K562 (cell line): ENCODE measurements around the gene TRIM65. TPM values are rescaled to one million over a fixed set of nuclear protein-coding genes. Genes with fewer than 3 reads are reported as not detected.

Source experiments
- ATAC-seq: fragments of 200-7000 bp; cut with Tn5 transposase; 3 replicates; pipeline ENCODE4 v1.9.1; 2020; ENCODE audit warnings: moderate library complexity
- BruUV-seq: library from RNA; stranded (reverse); fragments of 400-500 nt; replicated peaks from 2 replicates; lab custom pipeline; 2021; lab: Mats Ljungman, UMichigan
- CTCF ChIA-PET: fragments of 300-600 bp; formaldehyde crosslinking; extraction: SDS; loops from one replicate; lab custom pipeline; 2021; ENCODE audit warnings: low intra/inter-chr PET ratio; lab: Yijun Ruan, JAX
- POLR2A ChIA-PET: fragments of 300-600, 350-650 bp; sonication (Branson Sonifier 250); formaldehyde crosslinking; extraction: SDS; loops from one replicate; lab custom pipeline; 2021; ENCODE audit warnings: antibody characterized with exemption, inconsistent platforms; lab: Yijun Ruan, JAX
- DNase-seq, 4 experiments: peaks; one replicate each; pipeline versions ENCODE4 v3.0.0 to v3.0.0-alpha.2; 2011 to 2018; ENCODE audit warnings: low spot score in 3 of 4, mixed read lengths in 3 of 4; ENCODE audit errors: extremely low read depth in 1 of 4
- FAIRE-seq: peaks from 2 replicates; lab custom pipeline; 2011; peaks lifted over from hg19 to GRCh38; lab: Jason Lieb, UNC
- H2AFZ ChIP-seq: 2 replicates; pipeline ENCODE4 v1.6.0; 2011; ENCODE audit warnings: low read depth, low read length, control low read depth, inconsistent platforms
- H3K27ac ChIP-seq: fragments of 200-600 bp; 3 replicates; pipeline ENCODE4 v1.8.0; 2011; ENCODE audit warnings: low read depth, mild to moderate bottlenecking, control low read depth, inconsistent platforms, low read length, moderate library complexity, mixed read lengths; ENCODE audit errors: extremely low read depth
- H3K27me3 ChIP-seq, 2 experiments: fragments of 300-600 bp in 1 of 2; 2 replicates in 1 of 2; 3 replicates in 1 of 2; pipeline versions ENCODE4 v1.6.0 to v1.8.0; 2011; ENCODE audit warnings: inconsistent platforms in 2 of 2, low read length in 2 of 2, mild to moderate bottlenecking in 1 of 2, mixed read lengths in 1 of 2, moderate library complexity in 1 of 2; ENCODE audit not compliant: control insufficient read depth in 2 of 2, insufficient read depth in 2 of 2
- H3K36me3 ChIP-seq: fragments of 300-600 bp; 3 replicates; pipeline ENCODE4 v1.8.0; 2011; ENCODE audit warnings: mild to moderate bottlenecking, low read length, inconsistent platforms; ENCODE audit not compliant: control insufficient read depth, insufficient read depth
- H3K4me1 ChIP-seq, 2 experiments: fragments of 200-600 bp in 1 of 2; replicated peaks in 1 of 2; 2 replicates in 1 of 2; 3 replicates in 1 of 2; pipeline versions ENCODE4 v1.5.1 to v1.8.0; 2011; ENCODE audit warnings: inconsistent platforms in 2 of 2, low read length in 2 of 2, mild to moderate bottlenecking in 1 of 2, mixed read lengths in 1 of 2, moderate library complexity in 1 of 2; ENCODE audit not compliant: control insufficient read depth in 2 of 2, insufficient read depth in 2 of 2
- H3K4me2 ChIP-seq: 2 replicates; pipeline ENCODE4 v1.6.1; 2011; ENCODE audit warnings: low read length, control low read depth, inconsistent platforms, mixed read lengths; ENCODE audit not compliant: insufficient read depth
- H3K4me3 ChIP-seq: fragments of 200-600 bp; sonication (generic), shearing (Covaris generic); 2 replicates; pipeline ENCODE4 v1.5.1; 2016; ENCODE audit warnings: control low read depth, inconsistent platforms
- H3K79me2 ChIP-seq: fragments of 200-600 bp; 3 replicates; pipeline ENCODE4 v1.8.0; 2011; ENCODE audit warnings: low read length, inconsistent platforms; ENCODE audit not compliant: control insufficient read depth, insufficient read depth
- H3K9ac ChIP-seq, 2 experiments: 2 replicates each; pipeline versions ENCODE4 v1.6.0 to v1.6.1; 2011; ENCODE audit warnings: low read depth in 2 of 2, low read length in 2 of 2, control low read depth in 1 of 2, inconsistent platforms in 1 of 2, mild to moderate bottlenecking in 1 of 2, mixed read lengths in 1 of 2; ENCODE audit not compliant: insufficient read depth in 1 of 2
- H3K9me1 ChIP-seq: one replicate; pipeline ENCODE4 v1.6.0; 2011; ENCODE audit warnings: inconsistent platforms, mild to moderate bottlenecking, low read length, moderate library complexity; ENCODE audit not compliant: control insufficient read depth, insufficient read depth
- H3K9me3 ChIP-seq: replicated peaks from 2 replicates; pipeline ENCODE4 v1.5.1; 2011; ENCODE audit warnings: low read depth, low read length, inconsistent platforms; ENCODE audit not compliant: control insufficient read depth, insufficient read depth
- H4K20me1 ChIP-seq: replicated peaks from 2 replicates; pipeline ENCODE4 v1.6.1; 2011; ENCODE audit warnings: low read length, inconsistent platforms, mixed read lengths; ENCODE audit not compliant: control insufficient read depth, insufficient read depth
- CBFA2T3 ChIP-seq: fragments of 450-650 bp; IDR thresholded peaks from 2 replicates; pipeline ENCODE4 v1.6.1; 2017
- TCF3 ChIP-seq: sonication (generic); formaldehyde crosslinking; IDR thresholded peaks from 2 replicates; pipeline ENCODE4 v1.4.0; 2020; ENCODE audit warnings: mild to moderate bottlenecking, missing genetic modification reagents
- WGBS: fragments of 100-300 bp; shearing (Covaris generic); methylation state at CpG from one replicate; pipeline ENCODE4 v1.1.6; 2016; ENCODE audit warnings: low coverage, mixed read lengths; ENCODE audit not compliant: insufficient coverage; ENCODE audit errors: missing lambda C conversion rate; 5-methylcytosine and 5-hydroxymethylcytosine counted together
- in situ Hi-C: fragments of 300-500 bp; cut with MboI; formaldehyde crosslinking; loops from 4 replicates; pipeline ENCODE4 v1.15.0; 2018; ENCODE audit warnings: inconsistent platforms, mixed read lengths
- intact Hi-C: fragments of 100-400 bp; cut with micrococcal nuclease; formaldehyde crosslinking; loops from 2 replicates; pipeline ENCODE4 v1.14.2; 2022
- polyA plus RNA-seq, 8 experiments: library from polyadenylated mRNA; depleted of rRNA in 4 of 8; stranded (reverse) in 5 of 8; unstranded in 3 of 8; fragments of >200 nt; fragmentation: Nextera tagmentation in 2 of 8; fragmentation: Illumina TruSeq in 1 of 8; extraction: Ambion mirVana in 2 of 8; extraction: Trizol in 1 of 8; gene quantifications; 2 replicates each; pipeline versions ENCODE4 v1.2.1 to v1.2.3, GENCODE V29; 2011 to 2014; ENCODE audit warnings: inconsistent platforms in 1 of 8, missing spikeins in 1 of 8
- total RNA-seq, 7 experiments: library from RNA; depleted of rRNA in 6 of 7; stranded (reverse); fragments of >200 nt in 6 of 7; fragmentation: Illumina TruSeq in 2 of 7; extraction: Trizol in 2 of 7; gene quantifications; 2 replicates each; pipeline versions ENCODE4 v1.2.1 to v1.2.3, GENCODE V29; 2011 to 2021; ENCODE audit warnings: low replicate concordance in 1 of 7
- TF ChIP-seq, protein P1 (sequence below): fragments of 200-400 bp; formaldehyde crosslinking; IDR thresholded peaks from 2 replicates; pipeline ENCODE4 v1.6.1; 2017; ENCODE audit warnings: mild to moderate bottlenecking, low read depth, low read length, moderate library complexity

The TRIM65 gene
- total and polyA plus RNA-seq, 9 of the 15 experiments (the other 6 are each of a cell fraction or from before 2014, with no cell fraction given) = 2.8 to 45.7 (median 22.9) TPM

DNA sequence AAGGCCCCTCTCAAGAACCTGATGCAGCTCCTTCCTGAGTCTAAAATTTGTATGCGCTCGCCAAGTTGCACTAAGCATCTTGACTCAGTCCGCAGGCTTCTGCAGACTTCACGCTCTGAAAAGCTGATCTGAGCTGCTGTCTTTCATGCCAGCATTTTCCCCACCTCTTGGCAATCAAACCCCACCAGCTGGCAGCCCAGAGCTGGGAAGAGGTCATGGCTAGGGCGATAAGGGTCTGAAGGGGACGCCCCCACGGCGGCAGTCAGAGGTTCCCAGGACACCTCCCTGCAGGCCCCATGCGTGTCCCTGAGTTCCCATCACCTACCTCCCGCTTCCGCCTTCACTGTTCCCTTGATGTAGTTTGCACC, 47.5 kb downstream of the TRIM65 start:
- no peaks in the 10 kb centered on the region for H3K9me1 ChIP-seq
- no peak overlapping the region for H3K4me3 ChIP-seq
- H3K79me2 ChIP-seq = peaks cover 34% of the 10 kb centered on the region
- ChIA-PET CTCF (no interaction called here), POLR2A (interaction anchor here (0.6 to 8.5 kb wide), 5 partner anchors 9 to 150 kb away, joined by 3 to 145 read pairs (median 5); a partner anchor contains a TSS)
- peak overlapping the region; percentile 60 for H3K4me2 ChIP-seq
- peaks cover 57% of the 10 kb centered on the region for H3K36me3 ChIP-seq
- peak overlapping the region; percentile 46 for H3K27ac ChIP-seq
- BruUV-seq = no TSS peak
- FAIRE-seq (no peak), DNase-seq (peak; percentile 44 to 68 (median 57)), ATAC-seq (no peak)
- WGBS = 44% methylated on average over 11 of the region's 11 CpGs
- no peak overlapping the region; the same call in 1 of the 2 replicates for H2AFZ ChIP-seq
- in situ Hi-C loops = no loop called here
- H3K4me1 ChIP-seq = peaks cover 39 to 67% of the 10 kb centered on the region in 2 experiments
- TF ChIP-seq, protein P1, sequence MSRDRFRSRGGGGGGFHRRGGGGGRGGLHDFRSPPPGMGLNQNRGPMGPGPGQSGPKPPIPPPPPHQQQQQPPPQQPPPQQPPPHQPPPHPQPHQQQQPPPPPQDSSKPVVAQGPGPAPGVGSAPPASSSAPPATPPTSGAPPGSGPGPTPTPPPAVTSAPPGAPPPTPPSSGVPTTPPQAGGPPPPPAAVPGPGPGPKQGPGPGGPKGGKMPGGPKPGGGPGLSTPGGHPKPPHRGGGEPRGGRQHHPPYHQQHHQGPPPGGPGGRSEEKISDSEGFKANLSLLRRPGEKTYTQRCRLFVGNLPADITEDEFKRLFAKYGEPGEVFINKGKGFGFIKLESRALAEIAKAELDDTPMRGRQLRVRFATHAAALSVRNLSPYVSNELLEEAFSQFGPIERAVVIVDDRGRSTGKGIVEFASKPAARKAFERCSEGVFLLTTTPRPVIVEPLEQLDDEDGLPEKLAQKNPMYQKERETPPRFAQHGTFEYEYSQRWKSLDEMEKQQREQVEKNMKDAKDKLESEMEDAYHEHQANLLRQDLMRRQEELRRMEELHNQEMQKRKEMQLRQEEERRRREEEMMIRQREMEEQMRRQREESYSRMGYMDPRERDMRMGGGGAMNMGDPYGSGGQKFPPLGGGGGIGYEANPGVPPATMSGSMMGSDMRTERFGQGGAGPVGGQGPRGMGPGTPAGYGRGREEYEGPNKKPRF = no peak
- TF ChIP-seq CBFA2T3 (peak; percentile 62), TCF3 (CRISPR knock-in tag) (peak; percentile 63)
- no peaks in the 10 kb centered on the region for H4K20me1 ChIP-seq
- intact Hi-C loops = loop anchor here (5.0 kb wide), 2 partner anchors 72 to 87 kb away; a partner anchor contains a TSS
- peak overlapping the region; percentile 29 to 87 for H3K9ac ChIP-seq
- no peaks in the 10 kb centered on the region for H3K27me3 ChIP-seq
- H3K9me3 ChIP-seq = no peaks in the 10 kb centered on the region
